ENCODE measurements around the gene MTFMT.
A peak's percentile ranks its signal among the peaks of the same experiment; 100 is the strongest.

MTFMT gene

GRCh38 chr15:65072027-65072426 lies 42.6 kb upstream of the MTFMT start:
- H3K4me3 ChIP-seq (ENCODE audit: control insufficient read depth, low read depth, low read length): no peak overlapping the region
- no peak for DNase-seq (ENCODE audit: low read depth)

DNA sequence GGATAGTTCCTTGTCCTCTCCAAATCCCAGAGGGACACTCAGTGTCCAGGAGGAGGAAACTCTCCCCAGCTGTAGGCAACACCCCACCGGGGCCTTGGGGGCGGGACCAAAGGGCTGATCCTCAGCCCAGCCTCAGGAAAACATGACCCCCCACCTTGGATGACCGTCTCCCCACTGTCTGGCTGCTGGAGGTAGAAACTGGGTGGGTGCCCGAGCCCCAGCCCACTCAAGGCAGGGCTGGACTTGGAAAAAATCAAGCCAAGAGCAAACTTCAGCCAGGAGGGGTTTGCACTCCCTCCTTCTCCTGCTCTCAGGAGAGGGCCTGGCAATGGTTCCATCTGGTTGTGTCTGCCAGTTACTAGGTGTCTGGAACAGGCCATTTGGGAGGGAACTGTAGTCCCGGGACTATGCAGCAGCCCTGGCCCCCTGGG lies 42.0 kb upstream of the MTFMT start:
- H3K4me3 ChIP-seq (ENCODE audit: control insufficient read depth, low read depth, low read length): no peak overlapping the region
- TF ChIP-seq, protein P1, sequence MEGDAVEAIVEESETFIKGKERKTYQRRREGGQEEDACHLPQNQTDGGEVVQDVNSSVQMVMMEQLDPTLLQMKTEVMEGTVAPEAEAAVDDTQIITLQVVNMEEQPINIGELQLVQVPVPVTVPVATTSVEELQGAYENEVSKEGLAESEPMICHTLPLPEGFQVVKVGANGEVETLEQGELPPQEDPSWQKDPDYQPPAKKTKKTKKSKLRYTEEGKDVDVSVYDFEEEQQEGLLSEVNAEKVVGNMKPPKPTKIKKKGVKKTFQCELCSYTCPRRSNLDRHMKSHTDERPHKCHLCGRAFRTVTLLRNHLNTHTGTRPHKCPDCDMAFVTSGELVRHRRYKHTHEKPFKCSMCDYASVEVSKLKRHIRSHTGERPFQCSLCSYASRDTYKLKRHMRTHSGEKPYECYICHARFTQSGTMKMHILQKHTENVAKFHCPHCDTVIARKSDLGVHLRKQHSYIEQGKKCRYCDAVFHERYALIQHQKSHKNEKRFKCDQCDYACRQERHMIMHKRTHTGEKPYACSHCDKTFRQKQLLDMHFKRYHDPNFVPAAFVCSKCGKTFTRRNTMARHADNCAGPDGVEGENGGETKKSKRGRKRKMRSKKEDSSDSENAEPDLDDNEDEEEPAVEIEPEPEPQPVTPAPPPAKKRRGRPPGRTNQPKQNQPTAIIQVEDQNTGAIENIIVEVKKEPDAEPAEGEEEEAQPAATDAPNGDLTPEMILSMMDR (IDR thresholded peaks at IDR 0.05; ENCODE audit: control insufficient read depth, insufficient read depth, low read depth, low read length, missing control alignments): no peak
- DNase-seq (ENCODE audit: low read depth): no peak

More at GRCh38 chr15:65072027-65072426, 42.6 kb upstream of the MTFMT start:
- TF ChIP-seq, protein P1 (IDR thresholded peaks at IDR 0.05; ENCODE audit: control insufficient read depth, insufficient read depth, low read depth, low read length, missing control alignments): no peak

DNA sequence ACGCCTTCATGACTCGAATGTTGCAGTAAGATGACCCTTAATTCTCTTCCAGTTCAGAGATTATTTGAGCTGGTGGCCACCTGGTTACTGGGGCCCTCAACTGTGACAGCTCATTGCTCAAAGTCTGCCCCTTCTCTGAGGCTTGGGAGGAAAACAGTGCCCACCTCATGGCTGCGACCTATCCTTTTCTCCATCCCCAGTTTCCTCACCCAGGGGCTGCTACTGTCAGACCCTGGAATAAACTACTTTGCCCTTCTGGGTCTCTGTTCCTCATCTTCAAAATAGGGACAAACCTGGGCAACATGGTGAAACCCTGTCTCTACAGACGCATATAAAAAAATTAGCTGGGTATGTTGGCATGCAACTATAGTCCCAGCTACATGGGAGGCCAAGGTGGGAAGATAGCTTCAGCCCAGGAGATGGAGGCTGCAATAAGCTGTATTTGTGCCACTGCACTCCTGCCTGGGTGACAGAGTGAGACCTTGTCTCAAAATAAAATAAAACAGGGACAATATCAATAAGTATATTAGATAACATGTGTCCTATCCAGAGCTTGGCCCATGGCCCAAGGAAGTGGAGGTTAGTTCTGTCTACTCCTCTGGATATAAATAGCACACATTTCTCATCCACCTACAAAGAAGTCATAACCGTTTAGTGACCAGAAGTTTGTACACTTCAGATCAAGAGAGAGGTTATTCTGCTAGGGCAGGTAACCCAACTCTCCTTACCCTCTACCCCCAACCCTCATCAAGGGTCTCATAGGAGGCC lies 40.5 kb upstream of the MTFMT start:
- no peak overlapping the region for H3K4me3 ChIP-seq (ENCODE audit: control insufficient read depth, low read depth, low read length)
- TF ChIP-seq, protein P1 (IDR thresholded peaks at IDR 0.05; ENCODE audit: control insufficient read depth, insufficient read depth, low read depth, low read length, missing control alignments): no peak
- no peak for DNase-seq (ENCODE audit: low read depth)

DNA sequence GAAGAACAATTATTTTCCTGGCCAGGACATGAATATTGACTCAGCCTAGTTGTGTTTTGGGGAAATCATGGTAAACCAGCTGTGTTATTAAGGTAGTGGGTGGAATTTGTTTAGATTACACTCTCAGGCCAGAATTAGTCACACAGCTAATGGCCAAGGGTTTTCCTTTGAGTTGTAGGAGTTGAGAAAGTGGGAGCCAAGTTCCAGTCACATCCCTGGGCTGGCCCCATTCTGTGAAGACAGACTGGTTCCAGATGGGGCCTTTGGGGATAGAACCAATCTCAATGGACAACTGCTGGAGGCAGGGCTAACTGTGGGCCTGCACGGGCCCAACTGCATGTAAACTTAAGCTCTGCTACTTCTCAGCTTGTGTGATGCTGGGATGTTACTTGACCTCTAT lies 39.7 kb upstream of the MTFMT start:
- H3K4me3 ChIP-seq (ENCODE audit: control insufficient read depth, low read depth, low read length): no peak overlapping the region
- DNase-seq (ENCODE audit: low read depth): peak; percentile 80
- TF ChIP-seq, protein P1 (IDR thresholded peaks at IDR 0.05; ENCODE audit: control insufficient read depth, insufficient read depth, low read depth, low read length, missing control alignments): no peak

GRCh38 chr15:65068403-65068788 lies 39.0 kb upstream of the MTFMT start:
- DNase-seq (ENCODE audit: low read depth): no peak
- no peak overlapping the region for H3K4me3 ChIP-seq (ENCODE audit: control insufficient read depth, low read depth, low read length)
- TF ChIP-seq, protein P1 (IDR thresholded peaks at IDR 0.05; ENCODE audit: control insufficient read depth, insufficient read depth, low read depth, low read length, missing control alignments): no peak

GRCh38 chr15:65067645-65068402 lies 38.4 kb upstream of the MTFMT start, which contains the start of gene RASL12:
TSS of gene RASL12 (minus strand) at chr15:65067991. CDS start at chr15:65067835, 156 bp downstream.
- no peak within 1 kb of the TSS for H3K4me3 ChIP-seq (ENCODE audit: control insufficient read depth, low read depth, low read length)
- no peak for DNase-seq (ENCODE audit: low read depth)
- TF ChIP-seq, protein P1 (IDR thresholded peaks at IDR 0.05; ENCODE audit: control insufficient read depth, insufficient read depth, low read depth, low read length, missing control alignments): no peak

Measured in AG09309 (cell line).